ENCODE measurements around the gene SPDYC.

- TF ChIP-seq GATA2 (IDR thresholded peaks at IDR 0.05; ENCODE audit: low read depth, low read length) (no peak), GATA3 (IDR thresholded peaks at IDR 0.05; ENCODE audit: low read depth, low read length) (no peak)
Measured at GRCh38 chr11:65141896-65142494, 28.0 kb upstream of the SPDYC start.

All from SH-SY5Y (cell line).